Panc1 (cell line): Measurements from ENCODE around the gene TAS2R1. TPM values are rescaled to one million over a fixed set of nuclear protein-coding genes. Genes with fewer than 3 reads are reported as not detected.

Experiments used
- ATAC-seq: fragments of 200-7000 bp; cut with Tn5 transposase; 2 replicates; pipeline ENCODE4 v1.9.1; 2020; ENCODE audit warnings: mild to moderate bottlenecking, moderate library complexity
- BruUV-seq: library from RNA; stranded (reverse); fragments of 400-500 nt; replicated peaks from 2 replicates; lab custom pipeline; 2021; lab: Mats Ljungman, UMichigan
- CTCF ChIA-PET: fragments of 300-600 bp; sonication (Branson Sonifier 250); formaldehyde crosslinking; loops from one replicate; lab custom pipeline; 2022; ENCODE audit warnings: antibody characterized with exemption; lab: Charles Lee
- POLR2A ChIA-PET: fragments of 300-600 bp; sonication (Branson Sonifier 250); formaldehyde crosslinking; loops from one replicate; lab custom pipeline; 2022; ENCODE audit warnings: antibody characterized with exemption; lab: Charles Lee
- DNase-seq: peaks from one replicate; pipeline ENCODE4 v3.0.0-alpha.2; 2010; ENCODE audit warnings: low read depth, low spot score
- H3K27ac ChIP-seq: 2 replicates; pipeline ENCODE4 v1.5.1; 2011; ENCODE audit warnings: mild to moderate bottlenecking, low read length, inconsistent platforms
- H3K27me3 ChIP-seq: fragments of 200-500 bp; sonication (Bioruptor generic); 2 replicates; pipeline ENCODE4 v1.6.0; 2014; ENCODE audit warnings: low read length, inconsistent platforms; ENCODE audit not compliant: control insufficient read depth, insufficient read depth
- H3K36me3 ChIP-seq: fragments of 200-500 bp; sonication (Bioruptor generic); 2 replicates; pipeline ENCODE4 v1.5.1; 2014; ENCODE audit warnings: inconsistent platforms, mild to moderate bottlenecking, low read length, moderate library complexity; ENCODE audit not compliant: control insufficient read depth, insufficient read depth
- H3K4me1 ChIP-seq: 2 replicates; pipeline ENCODE4 v1.5.1; 2011; ENCODE audit warnings: inconsistent platforms, mild to moderate bottlenecking, low read length, moderate library complexity; ENCODE audit not compliant: control insufficient read depth, insufficient read depth
- H3K4me3 ChIP-seq, 2 experiments: 2 replicates each; pipeline ENCODE4 v1.5.1; 2011 to 2012; ENCODE audit warnings: low read depth in 2 of 2, low read length in 2 of 2, mild to moderate bottlenecking in 2 of 2, inconsistent platforms in 1 of 2, moderate library complexity in 1 of 2
- H3K9me3 ChIP-seq: fragments of 200-500 bp; sonication (Bioruptor generic); 2 replicates; pipeline ENCODE4 v1.5.1; 2014; ENCODE audit warnings: low read depth, mild to moderate bottlenecking, inconsistent platforms, low read length, moderate library complexity; ENCODE audit not compliant: control insufficient read depth, insufficient read depth
- POLR2AphosphoS5 ChIP-seq: IDR thresholded peaks from 2 replicates; pipeline ENCODE4 v1.6.1; 2012; ENCODE audit warnings: mild to moderate bottlenecking, low read depth, low read length, moderate library complexity
- SIN3A ChIP-seq: IDR thresholded peaks from 2 replicates; pipeline ENCODE4 v1.6.1; 2012; ENCODE audit warnings: low read depth, mild to moderate bottlenecking, low read length, moderate library complexity, borderline replicate concordance; ENCODE audit not compliant: insufficient read depth
- TCF7L2 ChIP-seq: IDR thresholded peaks from 2 replicates; pipeline ENCODE4 v1.6.1; 2011; ENCODE audit warnings: mild to moderate bottlenecking, low read depth, low read length, inconsistent platforms
- in situ Hi-C: cut with HindIII; loops from 2 replicates; pipeline ENCODE4 v1.10.0; 2016; ENCODE audit warnings: low sequenced_read_pairs, low pct_unique_long_range_greater_than_20kb
- intact Hi-C: fragments of 100-400 bp; cut with micrococcal nuclease; formaldehyde crosslinking; loops from one replicate; pipeline ENCODE4 v1.10.0; 2022; ENCODE audit not compliant: unreplicated experiment
- total RNA-seq: library from RNA; stranded (reverse); gene quantifications from one replicate; pipeline ENCODE4 v1.2.1, GENCODE V29; 2021; ENCODE audit not compliant: unreplicated experiment
- TF ChIP-seq, protein P1 (sequence below): fragments of 450-650 bp; IDR thresholded peaks from 2 replicates; pipeline ENCODE4 v1.5.1; 2017; ENCODE audit warnings: mild to moderate bottlenecking
- TF ChIP-seq, protein P2 (sequence below), 2 experiments: IDR thresholded peaks; 2 replicates each; pipeline ENCODE4 v1.6.1; 2011 to 2012; ENCODE audit warnings: low read depth in 2 of 2, control low read depth in 1 of 2, low read length in 1 of 2, mild to moderate bottlenecking in 1 of 2, moderate library complexity in 1 of 2; ENCODE audit not compliant: insufficient read depth in 1 of 2

Gene TAS2R1
- total RNA-seq, 1 experiment from 2014 or later: not detected

DNA sequence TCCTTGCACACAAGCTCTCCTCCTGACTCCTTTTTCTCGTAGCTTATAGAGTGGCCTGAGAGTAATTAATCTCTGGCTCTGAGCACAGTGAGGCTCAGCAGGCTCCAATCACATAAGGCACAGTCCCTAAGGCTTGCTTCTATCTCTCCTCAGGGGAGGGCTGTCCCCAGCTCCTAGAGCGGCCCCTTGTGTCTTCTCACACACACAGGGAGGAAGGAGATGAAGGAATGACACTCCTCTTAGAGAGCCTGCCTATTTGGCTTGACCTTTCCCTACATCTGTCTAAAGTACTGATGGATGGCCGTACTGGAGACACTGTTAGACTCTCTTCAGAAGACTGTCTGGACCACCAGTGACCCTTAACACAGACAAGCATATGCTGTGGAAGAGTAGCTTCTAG, 12.9 kb downstream of the TAS2R1 start:
- Histone ChIP-seq H3K27ac (no peak overlapping the region), H3K4me3 (no peak overlapping the region), H3K9me3 (no peaks in the 10 kb centered on the region), H3K27me3 (no peaks in the 10 kb centered on the region), H3K4me1 (no peaks in the 10 kb centered on the region), H3K36me3 (no peaks in the 10 kb centered on the region)
- DNase-seq (no peak), ATAC-seq (no peak)
- no TSS peak for BruUV-seq
- POLR2A ChIA-PET: no interaction called here
- TF ChIP-seq POLR2AphosphoS5 (no peak), TCF7L2 (no peak), SIN3A (no peak)
- TF ChIP-seq, protein P1, sequence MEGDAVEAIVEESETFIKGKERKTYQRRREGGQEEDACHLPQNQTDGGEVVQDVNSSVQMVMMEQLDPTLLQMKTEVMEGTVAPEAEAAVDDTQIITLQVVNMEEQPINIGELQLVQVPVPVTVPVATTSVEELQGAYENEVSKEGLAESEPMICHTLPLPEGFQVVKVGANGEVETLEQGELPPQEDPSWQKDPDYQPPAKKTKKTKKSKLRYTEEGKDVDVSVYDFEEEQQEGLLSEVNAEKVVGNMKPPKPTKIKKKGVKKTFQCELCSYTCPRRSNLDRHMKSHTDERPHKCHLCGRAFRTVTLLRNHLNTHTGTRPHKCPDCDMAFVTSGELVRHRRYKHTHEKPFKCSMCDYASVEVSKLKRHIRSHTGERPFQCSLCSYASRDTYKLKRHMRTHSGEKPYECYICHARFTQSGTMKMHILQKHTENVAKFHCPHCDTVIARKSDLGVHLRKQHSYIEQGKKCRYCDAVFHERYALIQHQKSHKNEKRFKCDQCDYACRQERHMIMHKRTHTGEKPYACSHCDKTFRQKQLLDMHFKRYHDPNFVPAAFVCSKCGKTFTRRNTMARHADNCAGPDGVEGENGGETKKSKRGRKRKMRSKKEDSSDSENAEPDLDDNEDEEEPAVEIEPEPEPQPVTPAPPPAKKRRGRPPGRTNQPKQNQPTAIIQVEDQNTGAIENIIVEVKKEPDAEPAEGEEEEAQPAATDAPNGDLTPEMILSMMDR: no peak
- TF ChIP-seq, protein P2, sequence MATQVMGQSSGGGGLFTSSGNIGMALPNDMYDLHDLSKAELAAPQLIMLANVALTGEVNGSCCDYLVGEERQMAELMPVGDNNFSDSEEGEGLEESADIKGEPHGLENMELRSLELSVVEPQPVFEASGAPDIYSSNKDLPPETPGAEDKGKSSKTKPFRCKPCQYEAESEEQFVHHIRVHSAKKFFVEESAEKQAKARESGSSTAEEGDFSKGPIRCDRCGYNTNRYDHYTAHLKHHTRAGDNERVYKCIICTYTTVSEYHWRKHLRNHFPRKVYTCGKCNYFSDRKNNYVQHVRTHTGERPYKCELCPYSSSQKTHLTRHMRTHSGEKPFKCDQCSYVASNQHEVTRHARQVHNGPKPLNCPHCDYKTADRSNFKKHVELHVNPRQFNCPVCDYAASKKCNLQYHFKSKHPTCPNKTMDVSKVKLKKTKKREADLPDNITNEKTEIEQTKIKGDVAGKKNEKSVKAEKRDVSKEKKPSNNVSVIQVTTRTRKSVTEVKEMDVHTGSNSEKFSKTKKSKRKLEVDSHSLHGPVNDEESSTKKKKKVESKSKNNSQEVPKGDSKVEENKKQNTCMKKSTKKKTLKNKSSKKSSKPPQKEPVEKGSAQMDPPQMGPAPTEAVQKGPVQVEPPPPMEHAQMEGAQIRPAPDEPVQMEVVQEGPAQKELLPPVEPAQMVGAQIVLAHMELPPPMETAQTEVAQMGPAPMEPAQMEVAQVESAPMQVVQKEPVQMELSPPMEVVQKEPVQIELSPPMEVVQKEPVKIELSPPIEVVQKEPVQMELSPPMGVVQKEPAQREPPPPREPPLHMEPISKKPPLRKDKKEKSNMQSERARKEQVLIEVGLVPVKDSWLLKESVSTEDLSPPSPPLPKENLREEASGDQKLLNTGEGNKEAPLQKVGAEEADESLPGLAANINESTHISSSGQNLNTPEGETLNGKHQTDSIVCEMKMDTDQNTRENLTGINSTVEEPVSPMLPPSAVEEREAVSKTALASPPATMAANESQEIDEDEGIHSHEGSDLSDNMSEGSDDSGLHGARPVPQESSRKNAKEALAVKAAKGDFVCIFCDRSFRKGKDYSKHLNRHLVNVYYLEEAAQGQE (IDR thresholded peaks at IDR 0.05; ENCODE audit: insufficient read depth in 1 of 2, low read depth in 2 of 2, low read length in 1 of 2): no peak
- CTCF ChIA-PET: no interaction called here
- in situ Hi-C loops (no loop called here), intact Hi-C loops (no loop called here)

GRCh38 chr5:9615331-9615730, 14.8 kb downstream of the TAS2R1 start:
- ChIA-PET CTCF (no interaction called here), POLR2A (no interaction called here)
- no peaks in the 10 kb centered on the region for H3K27me3 ChIP-seq
- no peak overlapping the region for H3K4me3 ChIP-seq
- H3K27ac ChIP-seq: no peak overlapping the region
- intact Hi-C loops (no loop called here), in situ Hi-C loops (no loop called here)
- H3K4me1 ChIP-seq: no peaks in the 10 kb centered on the region
- BruUV-seq: no TSS peak
- no peaks in the 10 kb centered on the region for H3K9me3 ChIP-seq
- no peaks in the 10 kb centered on the region for H3K36me3 ChIP-seq
- ATAC-seq: no peak
- DNase-seq: no peak
- TF ChIP-seq SIN3A (no peak), POLR2AphosphoS5 (no peak), TCF7L2 (no peak)
- TF ChIP-seq, protein P1: no peak
- TF ChIP-seq, protein P2 (IDR thresholded peaks at IDR 0.05; ENCODE audit: insufficient read depth in 1 of 2, low read depth in 2 of 2, low read length in 1 of 2): no peak
